Measurements from ENCODE around the gene KANSL3. TPM values are rescaled to one million over a fixed set of nuclear protein-coding genes. Genes with fewer than 3 reads are reported as not detected.

Gene KANSL3
- total RNA-seq, 6 experiments from 2014 or later, result 17.3 to 29.3 (median 21.6) TPM

DNA sequence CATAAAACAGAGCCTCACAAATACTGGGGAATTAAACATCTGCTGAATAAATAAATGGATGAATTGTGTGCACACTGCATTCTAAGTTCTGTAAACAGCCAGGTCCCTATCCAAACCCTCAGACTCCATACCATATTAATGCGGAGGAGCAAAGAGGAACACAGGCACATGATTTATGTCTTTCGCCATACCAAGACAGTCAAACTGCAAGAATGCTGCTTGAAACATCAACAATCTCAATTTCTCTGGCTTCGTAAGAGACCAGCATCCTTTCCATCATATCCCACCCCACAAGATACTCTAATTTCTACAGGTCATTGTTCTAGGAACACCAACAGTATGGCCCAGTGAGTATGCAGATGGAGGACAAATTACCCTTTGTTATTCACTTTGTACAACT lies 15.0 kb downstream of the KANSL3 start:
- Histone ChIP-seq H3K36me3 (peaks cover 0 to 9% (median 4%) of the 10 kb centered on the region in 4 donors), H3K27me3 (no peaks in the 10 kb centered on the region), H3K4me3 (no peak overlapping the region), H3K27ac (no peak overlapping the region), H3K4me1 (peaks cover 0 to 14% (median 3%) of the 10 kb centered on the region in 4 donors), H3K9me3 (no peaks in the 10 kb centered on the region)
- 52% methylated on average over 3 of the region's 3 CpGs for WGBS (ENCODE audit: insufficient coverage, low coverage, low lambda C conversion rate, missing lambda C conversion rate)
- ATAC-seq, result peak in 3 of 4 donors; percentile 8 to 27 (median 19)
- no peak for TF ChIP-seq POLR2A (IDR thresholded peaks at IDR 0.05)
- TF ChIP-seq, protein P1, sequence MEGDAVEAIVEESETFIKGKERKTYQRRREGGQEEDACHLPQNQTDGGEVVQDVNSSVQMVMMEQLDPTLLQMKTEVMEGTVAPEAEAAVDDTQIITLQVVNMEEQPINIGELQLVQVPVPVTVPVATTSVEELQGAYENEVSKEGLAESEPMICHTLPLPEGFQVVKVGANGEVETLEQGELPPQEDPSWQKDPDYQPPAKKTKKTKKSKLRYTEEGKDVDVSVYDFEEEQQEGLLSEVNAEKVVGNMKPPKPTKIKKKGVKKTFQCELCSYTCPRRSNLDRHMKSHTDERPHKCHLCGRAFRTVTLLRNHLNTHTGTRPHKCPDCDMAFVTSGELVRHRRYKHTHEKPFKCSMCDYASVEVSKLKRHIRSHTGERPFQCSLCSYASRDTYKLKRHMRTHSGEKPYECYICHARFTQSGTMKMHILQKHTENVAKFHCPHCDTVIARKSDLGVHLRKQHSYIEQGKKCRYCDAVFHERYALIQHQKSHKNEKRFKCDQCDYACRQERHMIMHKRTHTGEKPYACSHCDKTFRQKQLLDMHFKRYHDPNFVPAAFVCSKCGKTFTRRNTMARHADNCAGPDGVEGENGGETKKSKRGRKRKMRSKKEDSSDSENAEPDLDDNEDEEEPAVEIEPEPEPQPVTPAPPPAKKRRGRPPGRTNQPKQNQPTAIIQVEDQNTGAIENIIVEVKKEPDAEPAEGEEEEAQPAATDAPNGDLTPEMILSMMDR (IDR thresholded peaks at IDR 0.05), result no peak
- intact Hi-C loops (cut with DNase I), result no loop called here
- no peak for DNase-seq

DNA sequence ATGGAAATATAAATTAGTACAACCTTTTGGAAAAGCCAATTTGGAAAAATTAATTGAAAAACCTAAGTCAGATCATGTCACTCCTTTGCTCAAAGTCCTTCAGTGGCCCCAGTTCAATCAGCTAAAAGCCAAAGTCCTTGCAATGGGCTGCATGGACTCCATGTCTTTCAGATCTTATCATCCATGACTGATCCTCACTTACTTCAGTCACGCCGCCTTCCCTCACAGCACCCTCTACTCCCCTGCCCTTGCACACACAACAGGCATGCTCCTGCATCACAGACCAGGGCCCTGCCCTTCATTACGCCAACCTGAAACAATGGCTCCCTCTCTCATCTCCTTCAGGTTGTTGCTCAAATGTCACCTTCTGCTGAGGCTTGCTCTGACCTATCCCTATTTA lies 15.6 kb downstream of the KANSL3 start:
- TF ChIP-seq POLR2A (IDR thresholded peaks at IDR 0.05), result no peak
- TF ChIP-seq, protein P1 (IDR thresholded peaks at IDR 0.05), result no peak
- DNase-seq (no peak), ATAC-seq (no peak)
- no peaks in the 10 kb centered on the region for H3K27me3 ChIP-seq
- no peaks in the 10 kb centered on the region for H3K9me3 ChIP-seq
- no peak overlapping the region for H3K27ac ChIP-seq
- 100% methylated on average over 3 of the region's 3 CpGs for WGBS (ENCODE audit: insufficient coverage, low coverage, low lambda C conversion rate, missing lambda C conversion rate)
- no peak overlapping the region for H3K4me3 ChIP-seq
- H3K4me1 ChIP-seq, result peaks cover 0 to 20% (median 3%) of the 10 kb centered on the region in 4 donors
- peaks cover 0 to 4% (median 2%) of the 10 kb centered on the region in 4 donors for H3K36me3 ChIP-seq
- intact Hi-C loops (cut with DNase I), result no loop called here

DNA sequence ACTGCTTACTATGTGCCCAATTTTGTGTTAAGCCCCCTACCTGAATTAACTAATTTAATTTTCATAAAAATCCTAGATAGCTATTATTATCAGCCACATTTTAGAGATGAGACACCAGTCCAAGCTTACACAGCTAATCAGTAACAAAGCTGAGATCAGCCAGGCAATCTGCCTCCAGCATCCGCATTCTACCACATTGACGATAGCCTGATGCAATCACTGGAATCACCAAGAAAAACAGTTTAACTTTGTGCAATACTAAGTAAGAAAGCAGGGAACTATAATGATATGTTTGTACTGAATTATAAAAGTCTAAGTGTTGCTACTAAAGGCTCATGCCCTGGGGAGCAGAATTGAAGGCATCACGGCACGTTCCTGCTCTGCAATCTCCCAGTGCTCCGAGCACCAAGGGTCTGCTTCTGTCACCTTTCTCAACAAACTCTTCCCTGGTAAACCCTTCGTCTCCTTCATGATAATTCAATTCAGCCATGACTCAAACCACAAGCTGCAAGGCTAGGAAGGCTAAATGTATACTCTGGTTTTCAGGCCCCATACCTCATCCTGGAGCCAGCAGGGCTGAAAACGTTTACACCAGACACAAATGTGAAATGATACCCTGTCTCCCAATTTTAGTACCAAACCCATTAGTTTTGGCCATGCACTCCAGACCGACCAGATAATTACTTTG lies 19.4 kb downstream of the KANSL3 start:
- peak; percentile 88 to 90 (median 90) for ATAC-seq

DNA sequence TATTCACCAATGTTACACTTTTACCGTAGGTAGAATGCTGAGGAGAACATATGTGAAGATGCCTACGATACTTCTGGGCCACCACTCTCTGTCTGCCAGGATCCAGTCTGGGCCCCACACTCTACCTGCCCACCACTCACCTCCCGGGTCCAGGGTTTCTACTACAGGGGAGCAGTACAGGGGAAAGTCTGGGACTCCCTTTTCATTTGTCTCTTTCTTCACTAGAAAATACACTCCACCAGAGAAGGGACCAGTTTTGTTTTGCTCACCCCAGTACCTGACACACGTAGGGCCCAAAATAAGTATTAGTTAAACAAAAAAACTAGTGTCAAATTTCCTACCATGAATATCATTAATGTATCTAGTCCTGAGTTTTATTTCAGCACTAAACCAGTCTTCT lies 21.1 kb downstream of the KANSL3 start:
- ATAC-seq, result no peak

More for the DNA sequence above, 19.4 kb downstream of the KANSL3 start:
- Histone ChIP-seq H3K4me3 (no peak overlapping the region), H3K27me3 (no peaks in the 10 kb centered on the region), H3K36me3 (peaks cover 0 to 12% (median 4%) of the 10 kb centered on the region in 4 donors), H3K9me3 (no peaks in the 10 kb centered on the region), H3K27ac (peak overlapping the region; percentile 51 to 82 (median 71)), H3K4me1 (peaks cover 0 to 38% (median 10%) of the 10 kb centered on the region in 4 donors)
- no peak for DNase-seq
- intact Hi-C loops (cut with DNase I), result no loop called here
- TF ChIP-seq POLR2A (IDR thresholded peaks at IDR 0.05), result peak; percentile 19
- TF ChIP-seq, protein P1 (IDR thresholded peaks at IDR 0.05), result no peak
- WGBS (ENCODE audit: insufficient coverage, low coverage, low lambda C conversion rate, missing lambda C conversion rate), result 51% methylated on average over 8 of the region's 8 CpGs

More for the DNA sequence above, 21.1 kb downstream of the KANSL3 start:
- WGBS (ENCODE audit: insufficient coverage, low coverage, low lambda C conversion rate, missing lambda C conversion rate), result 84% methylated on average over 4 of the region's 4 CpGs
- Histone ChIP-seq H3K9me3 (no peaks in the 10 kb centered on the region), H3K4me3 (no peak overlapping the region), H3K27me3 (no peaks in the 10 kb centered on the region), H3K27ac (peak overlapping the region in 1 of 3 donors; percentile 14), H3K36me3 (peaks cover 0 to 28% (median 15%) of the 10 kb centered on the region in 4 donors), H3K4me1 (peaks cover 0 to 38% (median 10%) of the 10 kb centered on the region in 4 donors)
- intact Hi-C loops (cut with DNase I), result no loop called here
- TF ChIP-seq, protein P1 (IDR thresholded peaks at IDR 0.05), result no peak
- no peak for TF ChIP-seq POLR2A (IDR thresholded peaks at IDR 0.05)
- DNase-seq, result no peak
